Measurements from ENCODE around the gene REEP3.

REEP3 gene

DNA sequence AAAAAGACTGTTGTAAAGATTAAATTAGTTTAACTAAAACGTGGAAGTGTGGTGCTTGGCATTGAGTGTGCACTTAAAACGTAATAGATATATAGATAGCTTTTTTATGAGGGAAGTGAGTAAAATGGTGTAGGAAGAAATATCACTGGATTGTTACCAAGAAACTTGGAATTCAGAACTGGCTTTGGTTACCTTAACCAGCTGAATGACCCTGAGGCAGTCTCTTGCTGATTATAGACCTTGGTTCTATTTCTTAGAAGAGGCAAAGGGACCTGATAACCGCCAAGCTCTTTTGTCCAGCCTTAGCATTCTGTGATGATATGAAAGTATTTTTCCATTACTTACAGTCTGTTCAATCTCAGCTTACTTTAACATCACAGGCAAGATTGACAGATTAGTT is 3.8 kb downstream of the REEP3 start:
- H4K20me1 ChIP-seq (ENCODE audit: insufficient read depth, low read length) = no peaks in the 10 kb centered on the region
- H3K4me2 ChIP-seq (ENCODE audit: low read length) = no peak overlapping the region
- H3K9me3 ChIP-seq (ENCODE audit: low read length) = no peaks in the 10 kb centered on the region
- peaks cover 43% of the 10 kb centered on the region for H3K4me1 ChIP-seq (ENCODE audit: insufficient read depth, low read length, severe bottlenecking)
- H3K36me3 ChIP-seq (ENCODE audit: insufficient read depth, low read length) = no peaks in the 10 kb centered on the region
- no peak overlapping the region for H3K9ac ChIP-seq (ENCODE audit: low read length)
- H3K79me2 ChIP-seq (ENCODE audit: insufficient read depth, low read length) = peaks cover 35% of the 10 kb centered on the region
- H3K27ac ChIP-seq (ENCODE audit: low read depth, low read length, poor library complexity, severe bottlenecking) = peak overlapping the region; percentile 25
- H3F3A ChIP-seq (ENCODE audit: insufficient read depth, low read length) = no peaks in the 10 kb centered on the region
- no peaks in the 10 kb centered on the region for H3K27me3 ChIP-seq (ENCODE audit: insufficient read depth, low read length)
- no peak overlapping the region for H3K4me3 ChIP-seq (ENCODE audit: low read depth, low read length, poor library complexity, severe bottlenecking)
- no peaks in the 10 kb centered on the region for H3K9me2 ChIP-seq (ENCODE audit: low read depth, low read length)
- H2AFZ ChIP-seq (ENCODE audit: low read length) = no peak overlapping the region
- TF ChIP-seq CTCF (IDR thresholded peaks at IDR 0.05; ENCODE audit: low read length) (no peak), EZH2 (IDR thresholded peaks at IDR 0.05; ENCODE audit: borderline replicate concordance, low read length) (no peak)

GRCh38 chr10:63527401-63527800 is 6.2 kb downstream of the REEP3 start:
- TF ChIP-seq CTCF (IDR thresholded peaks at IDR 0.05; ENCODE audit: low read length) = no peak
- no peak for TF ChIP-seq EZH2 (IDR thresholded peaks at IDR 0.05; ENCODE audit: borderline replicate concordance, low read length)
- no peak overlapping the region for H3K4me3 ChIP-seq (ENCODE audit: low read depth, low read length, poor library complexity, severe bottlenecking)
- H3F3A ChIP-seq (ENCODE audit: insufficient read depth, low read length) = no peaks in the 10 kb centered on the region
- H3K4me1 ChIP-seq (ENCODE audit: insufficient read depth, low read length, severe bottlenecking) = peaks cover 31% of the 10 kb centered on the region
- no peaks in the 10 kb centered on the region for H4K20me1 ChIP-seq (ENCODE audit: insufficient read depth, low read length)
- no peaks in the 10 kb centered on the region for H3K36me3 ChIP-seq (ENCODE audit: insufficient read depth, low read length)
- H3K9me3 ChIP-seq (ENCODE audit: low read length) = no peaks in the 10 kb centered on the region
- H3K27ac ChIP-seq (ENCODE audit: low read depth, low read length, poor library complexity, severe bottlenecking) = no peak overlapping the region
- H3K9ac ChIP-seq (ENCODE audit: low read length) = no peak overlapping the region
- no peaks in the 10 kb centered on the region for H3K9me2 ChIP-seq (ENCODE audit: low read depth, low read length)
- H3K79me2 ChIP-seq (ENCODE audit: insufficient read depth, low read length) = peaks cover 37% of the 10 kb centered on the region
- H2AFZ ChIP-seq (ENCODE audit: low read length) = no peak overlapping the region
- no peak overlapping the region for H3K4me2 ChIP-seq (ENCODE audit: low read length)
- H3K27me3 ChIP-seq (ENCODE audit: insufficient read depth, low read length) = no peaks in the 10 kb centered on the region

DNA sequence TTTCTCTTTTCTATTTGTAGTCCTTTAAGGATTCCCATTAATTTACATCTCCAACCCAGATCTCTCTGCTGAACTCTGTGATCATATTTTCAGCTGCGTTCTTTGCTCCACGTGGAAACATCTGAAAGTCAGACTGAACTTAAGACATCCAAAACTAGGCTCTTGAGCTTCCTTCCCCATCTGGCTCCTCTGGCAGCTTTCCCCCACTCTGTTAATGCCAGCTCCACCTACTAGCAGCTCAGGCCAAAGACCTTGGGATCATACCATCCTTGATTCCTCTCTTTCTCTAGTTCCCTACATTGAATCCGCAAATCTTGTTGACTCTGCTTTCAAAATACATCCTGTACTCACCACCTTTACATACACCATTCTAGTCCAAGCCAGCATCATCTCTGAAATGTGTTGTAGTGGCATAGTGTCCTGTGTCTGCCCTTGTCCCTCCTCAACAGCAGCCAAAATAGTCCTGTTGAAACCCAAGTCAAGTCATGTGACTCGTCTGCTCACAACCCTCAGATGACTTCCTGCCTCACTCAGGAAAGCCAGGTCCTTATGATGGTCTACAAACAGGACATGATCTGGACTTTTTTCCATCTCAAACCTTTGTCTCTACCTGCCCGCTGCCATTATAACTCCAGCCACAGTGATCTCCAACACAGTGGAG is 7.0 kb downstream of the REEP3 start:
- H3F3A ChIP-seq (ENCODE audit: insufficient read depth, low read length) = no peaks in the 10 kb centered on the region
- no peaks in the 10 kb centered on the region for H3K27me3 ChIP-seq (ENCODE audit: insufficient read depth, low read length)
- H2AFZ ChIP-seq (ENCODE audit: low read length) = no peak overlapping the region
- no peak overlapping the region for H3K4me3 ChIP-seq (ENCODE audit: low read depth, low read length, poor library complexity, severe bottlenecking)
- H3K36me3 ChIP-seq (ENCODE audit: insufficient read depth, low read length) = no peaks in the 10 kb centered on the region
- H3K79me2 ChIP-seq (ENCODE audit: insufficient read depth, low read length) = peaks cover 29% of the 10 kb centered on the region
- no peak overlapping the region for H3K4me2 ChIP-seq (ENCODE audit: low read length)
- TF ChIP-seq CTCF (IDR thresholded peaks at IDR 0.05; ENCODE audit: low read length) (no peak), EZH2 (IDR thresholded peaks at IDR 0.05; ENCODE audit: borderline replicate concordance, low read length) (no peak)
- H3K4me1 ChIP-seq (ENCODE audit: insufficient read depth, low read length, severe bottlenecking) = peaks cover 23% of the 10 kb centered on the region
- H3K27ac ChIP-seq (ENCODE audit: low read depth, low read length, poor library complexity, severe bottlenecking) = no peak overlapping the region
- H4K20me1 ChIP-seq (ENCODE audit: insufficient read depth, low read length) = no peaks in the 10 kb centered on the region
- H3K9me3 ChIP-seq (ENCODE audit: low read length) = no peaks in the 10 kb centered on the region
- no peak overlapping the region for H3K9ac ChIP-seq (ENCODE audit: low read length)
- no peaks in the 10 kb centered on the region for H3K9me2 ChIP-seq (ENCODE audit: low read depth, low read length)
